ENCODE data around the gene RASL10A. TPM values are rescaled to one million over a fixed set of nuclear protein-coding genes. Genes with fewer than 3 reads are reported as not detected.

RASL10A gene
- total RNA-seq, 1 donor from 2014 or later = 0.33 TPM

DNA sequence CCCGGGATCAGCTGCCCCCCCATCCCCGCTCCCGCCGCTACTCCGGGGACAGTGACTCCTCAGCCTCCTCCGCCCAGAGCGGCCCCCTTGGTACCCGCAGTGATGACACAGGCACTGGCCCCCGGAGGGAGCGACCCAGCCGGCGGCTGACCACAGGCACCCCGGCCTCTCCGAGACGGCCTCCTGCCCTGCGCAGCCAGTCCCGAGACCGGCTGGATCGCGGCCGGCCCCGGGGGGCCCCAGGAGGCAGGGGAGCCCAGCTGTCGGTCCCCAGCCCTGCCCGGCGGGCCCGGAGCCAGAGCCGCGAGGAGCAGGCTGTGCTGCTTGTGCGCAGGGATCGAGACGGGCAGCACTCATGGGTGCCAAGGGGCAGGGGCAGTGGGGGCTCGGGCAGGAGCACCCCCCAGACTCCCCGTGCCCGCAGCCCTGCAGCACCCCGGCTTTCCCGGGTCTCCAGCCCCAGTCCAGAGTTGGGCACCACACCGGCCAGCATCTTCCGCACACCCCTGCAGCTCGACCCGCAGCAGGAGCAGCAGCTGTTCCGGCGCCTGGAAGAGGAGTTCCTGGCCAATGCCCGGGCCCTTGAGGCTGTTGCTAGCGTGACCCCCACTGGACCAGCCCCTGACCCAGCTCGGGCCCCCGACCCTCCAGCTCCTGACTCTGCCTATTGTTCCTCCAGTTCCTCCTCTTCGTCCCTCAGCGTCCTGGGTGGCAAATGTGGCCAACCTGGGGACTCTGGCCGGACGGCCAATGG, 3.9 kb downstream of the RASL10A start:
- TF ChIP-seq, protein P1, sequence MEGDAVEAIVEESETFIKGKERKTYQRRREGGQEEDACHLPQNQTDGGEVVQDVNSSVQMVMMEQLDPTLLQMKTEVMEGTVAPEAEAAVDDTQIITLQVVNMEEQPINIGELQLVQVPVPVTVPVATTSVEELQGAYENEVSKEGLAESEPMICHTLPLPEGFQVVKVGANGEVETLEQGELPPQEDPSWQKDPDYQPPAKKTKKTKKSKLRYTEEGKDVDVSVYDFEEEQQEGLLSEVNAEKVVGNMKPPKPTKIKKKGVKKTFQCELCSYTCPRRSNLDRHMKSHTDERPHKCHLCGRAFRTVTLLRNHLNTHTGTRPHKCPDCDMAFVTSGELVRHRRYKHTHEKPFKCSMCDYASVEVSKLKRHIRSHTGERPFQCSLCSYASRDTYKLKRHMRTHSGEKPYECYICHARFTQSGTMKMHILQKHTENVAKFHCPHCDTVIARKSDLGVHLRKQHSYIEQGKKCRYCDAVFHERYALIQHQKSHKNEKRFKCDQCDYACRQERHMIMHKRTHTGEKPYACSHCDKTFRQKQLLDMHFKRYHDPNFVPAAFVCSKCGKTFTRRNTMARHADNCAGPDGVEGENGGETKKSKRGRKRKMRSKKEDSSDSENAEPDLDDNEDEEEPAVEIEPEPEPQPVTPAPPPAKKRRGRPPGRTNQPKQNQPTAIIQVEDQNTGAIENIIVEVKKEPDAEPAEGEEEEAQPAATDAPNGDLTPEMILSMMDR (IDR thresholded peaks at IDR 0.05; ENCODE audit: insufficient read depth, low read length, poor library complexity, severe bottlenecking) = no peak
- no peaks in the 10 kb centered on the region for H3K36me3 ChIP-seq (ENCODE audit: control insufficient read depth, insufficient read depth, low read length)
- no peak for DNase-seq (ENCODE audit: low read depth)
- peaks cover 37% of the 10 kb centered on the region for H3K27me3 ChIP-seq (ENCODE audit: control insufficient read depth, insufficient read depth, low read length)
- no peak overlapping the region for H3K4me3 ChIP-seq (ENCODE audit: low read depth, low read length)

DNA sequence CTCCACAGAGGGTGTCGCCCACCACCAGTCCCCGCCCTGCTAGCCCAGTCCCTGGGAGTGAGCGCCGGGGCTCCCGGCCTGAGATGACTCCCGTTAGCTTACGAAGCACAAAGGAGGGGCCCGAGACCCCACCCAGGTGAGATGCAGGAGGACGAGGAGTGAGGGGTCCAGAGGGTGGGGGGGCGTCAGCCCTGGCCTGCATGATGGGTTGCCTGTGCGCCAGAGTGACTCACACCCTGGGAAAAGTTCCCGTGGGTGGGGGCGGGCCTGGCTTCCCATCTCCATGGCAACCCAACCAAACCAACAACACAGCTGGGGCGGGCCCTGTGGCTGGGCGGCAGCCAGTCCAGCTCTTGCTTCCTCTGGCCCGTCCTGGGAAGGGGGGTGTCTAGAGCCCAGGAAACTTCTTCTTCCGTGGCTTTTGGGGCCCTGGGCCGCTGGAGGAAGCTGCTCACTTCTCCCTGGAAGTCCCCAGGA, 4.6 kb downstream of the RASL10A start:
- H3K27me3 ChIP-seq (ENCODE audit: control insufficient read depth, insufficient read depth, low read length) = peaks cover 30% of the 10 kb centered on the region
- no peak overlapping the region for H3K4me3 ChIP-seq (ENCODE audit: low read depth, low read length)
- H3K36me3 ChIP-seq (ENCODE audit: control insufficient read depth, insufficient read depth, low read length) = no peaks in the 10 kb centered on the region
- DNase-seq (ENCODE audit: low read depth) = peak; percentile 83
- TF ChIP-seq, protein P1 (IDR thresholded peaks at IDR 0.05; ENCODE audit: insufficient read depth, low read length, poor library complexity, severe bottlenecking) = no peak

DNA sequence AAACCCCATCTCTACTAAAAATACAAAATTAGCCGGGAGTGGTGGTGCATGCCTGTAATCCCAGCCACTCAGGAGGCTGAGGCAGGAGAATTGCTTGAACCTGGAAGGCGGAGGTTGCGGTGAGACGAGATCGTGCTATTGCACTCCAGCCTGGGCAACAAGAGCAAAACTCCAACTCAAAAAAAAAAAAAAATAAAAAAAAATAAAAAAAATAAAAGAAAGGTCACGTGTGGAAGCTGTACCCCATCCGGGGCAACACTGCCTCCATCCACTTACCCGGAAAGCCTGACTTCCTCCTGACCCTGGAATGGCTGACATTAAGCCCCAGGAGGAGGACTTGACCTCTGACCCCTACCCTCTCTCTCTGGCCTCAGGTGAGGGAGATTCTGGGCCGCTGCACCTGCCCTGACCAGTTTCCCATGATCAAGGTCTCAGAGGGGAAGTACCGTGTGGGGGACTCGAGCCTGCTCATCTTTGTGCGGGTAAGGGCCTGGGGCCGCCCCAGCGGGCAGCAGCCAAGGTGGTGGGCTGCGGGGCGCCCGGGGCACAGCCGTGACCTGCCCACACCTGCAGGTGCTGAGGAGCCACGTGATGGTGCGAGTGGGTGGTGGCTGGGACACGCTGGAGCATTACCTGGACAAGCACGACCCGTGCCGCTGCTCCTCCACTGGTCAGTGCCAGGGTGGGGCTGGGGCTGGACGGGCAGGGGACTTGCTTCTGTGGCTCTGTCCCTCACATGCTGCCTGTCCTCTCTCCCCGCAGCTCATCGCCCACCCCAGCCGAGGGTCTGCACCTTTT, 5.2 kb downstream of the RASL10A start:
- Histone ChIP-seq H3K4me3 (ENCODE audit: low read depth, low read length) (no peak overlapping the region), H3K27me3 (ENCODE audit: control insufficient read depth, insufficient read depth, low read length) (peaks cover 24% of the 10 kb centered on the region), H3K36me3 (ENCODE audit: control insufficient read depth, insufficient read depth, low read length) (no peaks in the 10 kb centered on the region)
- TF ChIP-seq, protein P1 (IDR thresholded peaks at IDR 0.05; ENCODE audit: insufficient read depth, low read length, poor library complexity, severe bottlenecking) = no peak
- DNase-seq (ENCODE audit: low read depth) = no peak

DNA sequence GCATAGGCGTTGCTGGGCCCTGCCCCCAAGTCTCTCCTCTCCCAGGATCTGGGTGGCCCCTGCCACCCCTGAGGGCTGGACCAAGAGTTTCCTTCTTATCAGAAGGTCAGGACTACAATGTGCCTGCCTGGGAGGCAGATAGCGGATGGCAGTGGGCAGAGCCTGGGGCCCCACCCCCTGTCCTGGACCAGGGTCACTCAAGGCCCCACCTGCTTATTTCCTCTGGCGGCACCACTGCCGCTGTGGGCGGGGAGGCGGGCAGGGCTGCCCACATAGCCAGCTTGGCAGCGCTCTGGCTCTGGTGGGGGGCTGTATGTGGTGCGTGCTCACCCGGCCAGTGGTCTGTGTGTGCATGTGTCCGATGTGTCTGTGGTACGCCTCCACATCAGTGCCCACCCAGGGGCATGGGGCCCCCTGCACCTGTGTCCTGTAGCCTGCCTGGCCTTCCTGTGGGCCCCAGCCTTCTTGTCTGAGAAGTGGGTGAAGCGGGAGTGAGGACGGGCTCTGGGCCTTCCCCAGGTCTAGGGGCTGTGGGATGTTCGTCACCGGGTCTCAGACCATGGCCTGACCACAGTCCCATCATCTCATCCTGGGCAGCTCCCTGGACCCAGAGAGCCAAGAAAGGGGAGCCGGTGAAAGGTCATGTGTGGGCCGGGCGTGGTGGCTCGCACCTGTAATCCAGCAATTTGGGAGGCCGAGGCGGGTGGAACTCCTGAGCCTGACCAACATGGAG, 6.0 kb downstream of the RASL10A start:
- DNase-seq (ENCODE audit: low read depth) = no peak
- no peaks in the 10 kb centered on the region for H3K36me3 ChIP-seq (ENCODE audit: control insufficient read depth, insufficient read depth, low read length)
- TF ChIP-seq, protein P1 (IDR thresholded peaks at IDR 0.05; ENCODE audit: insufficient read depth, low read length, poor library complexity, severe bottlenecking) = no peak
- H3K27me3 ChIP-seq (ENCODE audit: control insufficient read depth, insufficient read depth, low read length) = peaks cover 17% of the 10 kb centered on the region
- H3K4me3 ChIP-seq (ENCODE audit: low read depth, low read length) = no peak overlapping the region

DNA sequence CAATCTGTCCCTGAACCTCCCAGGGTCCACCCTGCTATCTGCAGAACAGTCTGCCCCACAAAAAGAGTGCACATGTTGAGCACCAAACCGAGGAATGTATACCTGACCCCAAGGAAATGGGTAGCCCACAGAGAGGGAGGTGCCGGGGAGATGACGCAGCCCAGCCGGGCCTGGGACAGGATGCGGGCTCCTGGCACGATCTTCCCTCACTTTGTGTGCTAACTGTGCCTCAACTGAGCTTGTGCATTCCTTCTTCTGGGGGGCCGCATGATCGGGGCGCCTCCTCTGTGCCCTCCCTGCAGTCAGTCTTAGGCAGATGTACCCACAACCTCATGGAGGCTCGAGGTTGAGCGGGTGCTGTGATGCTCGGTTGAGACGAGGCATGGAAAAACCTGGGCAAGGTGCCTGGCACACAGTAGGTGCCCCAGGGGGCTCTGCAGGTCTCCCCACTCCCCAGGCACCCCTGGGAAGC, 6.7 kb downstream of the RASL10A start:
- Histone ChIP-seq H3K36me3 (ENCODE audit: control insufficient read depth, insufficient read depth, low read length) (no peaks in the 10 kb centered on the region), H3K4me3 (ENCODE audit: low read depth, low read length) (no peak overlapping the region), H3K27me3 (ENCODE audit: control insufficient read depth, insufficient read depth, low read length) (peaks cover 10% of the 10 kb centered on the region)
- DNase-seq (ENCODE audit: low read depth) = no peak
- TF ChIP-seq, protein P1 (IDR thresholded peaks at IDR 0.05; ENCODE audit: insufficient read depth, low read length, poor library complexity, severe bottlenecking) = no peak
